GM10266 (cell line): ENCODE results near the gene CLEC4D.
A peak's percentile ranks its signal among the peaks of the same experiment; 100 is the strongest.
"Not testable (repeated sequence)": the region's sequence is repeated elsewhere in the genome, so short reads cannot be mapped to it uniquely, and the experiment has no call there.

ENCODE experiments used
- DNase-seq: peaks from one replicate; pipeline ENCODE4 v3.0.0; 2012; ENCODE audit errors: extremely low spot score
- TF ChIP-seq, protein P1 (sequence below): IDR thresholded peaks from 2 replicates; pipeline ENCODE4 v1.5.1; 2012; ENCODE audit warnings: mild to moderate bottlenecking, low read depth; ENCODE audit not compliant: control insufficient read depth, insufficient read depth; ENCODE audit errors: missing control alignments

Gene CLEC4D

GRCh38 chr12:8491646-8492530 lies 21.4 kb upstream of the CLEC4D start:
- no peak for DNase-seq
- TF ChIP-seq, protein P1, sequence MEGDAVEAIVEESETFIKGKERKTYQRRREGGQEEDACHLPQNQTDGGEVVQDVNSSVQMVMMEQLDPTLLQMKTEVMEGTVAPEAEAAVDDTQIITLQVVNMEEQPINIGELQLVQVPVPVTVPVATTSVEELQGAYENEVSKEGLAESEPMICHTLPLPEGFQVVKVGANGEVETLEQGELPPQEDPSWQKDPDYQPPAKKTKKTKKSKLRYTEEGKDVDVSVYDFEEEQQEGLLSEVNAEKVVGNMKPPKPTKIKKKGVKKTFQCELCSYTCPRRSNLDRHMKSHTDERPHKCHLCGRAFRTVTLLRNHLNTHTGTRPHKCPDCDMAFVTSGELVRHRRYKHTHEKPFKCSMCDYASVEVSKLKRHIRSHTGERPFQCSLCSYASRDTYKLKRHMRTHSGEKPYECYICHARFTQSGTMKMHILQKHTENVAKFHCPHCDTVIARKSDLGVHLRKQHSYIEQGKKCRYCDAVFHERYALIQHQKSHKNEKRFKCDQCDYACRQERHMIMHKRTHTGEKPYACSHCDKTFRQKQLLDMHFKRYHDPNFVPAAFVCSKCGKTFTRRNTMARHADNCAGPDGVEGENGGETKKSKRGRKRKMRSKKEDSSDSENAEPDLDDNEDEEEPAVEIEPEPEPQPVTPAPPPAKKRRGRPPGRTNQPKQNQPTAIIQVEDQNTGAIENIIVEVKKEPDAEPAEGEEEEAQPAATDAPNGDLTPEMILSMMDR: no peak

DNA sequence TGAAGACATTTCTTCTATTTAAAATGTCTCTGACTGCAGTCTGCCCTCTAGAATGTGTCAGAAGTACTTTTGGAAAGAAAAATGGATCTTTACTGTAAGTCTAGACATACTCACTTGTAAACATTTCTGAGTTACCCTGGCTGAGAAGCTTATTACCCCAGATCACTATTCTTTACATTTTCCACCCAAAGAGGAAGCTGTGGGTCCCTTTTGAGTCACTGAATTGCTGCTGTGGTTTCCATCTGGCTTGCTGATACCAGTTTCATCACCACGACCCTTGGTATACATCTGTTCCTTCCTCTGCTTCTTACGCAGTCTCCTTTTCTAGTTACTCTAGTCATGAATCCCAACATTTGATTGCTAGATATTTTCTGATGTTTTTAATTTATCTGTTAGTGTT lies 20.2 kb upstream of the CLEC4D start:
- DNase-seq: peak; percentile 62

GRCh38 chr12:8495671-8496070 lies 17.6 kb upstream of the CLEC4D start:
- not testable (repeated sequence) for DNase-seq

More for the DNA sequence above, 20.2 kb upstream of the CLEC4D start:
- TF ChIP-seq, protein P1: no peak

DNA sequence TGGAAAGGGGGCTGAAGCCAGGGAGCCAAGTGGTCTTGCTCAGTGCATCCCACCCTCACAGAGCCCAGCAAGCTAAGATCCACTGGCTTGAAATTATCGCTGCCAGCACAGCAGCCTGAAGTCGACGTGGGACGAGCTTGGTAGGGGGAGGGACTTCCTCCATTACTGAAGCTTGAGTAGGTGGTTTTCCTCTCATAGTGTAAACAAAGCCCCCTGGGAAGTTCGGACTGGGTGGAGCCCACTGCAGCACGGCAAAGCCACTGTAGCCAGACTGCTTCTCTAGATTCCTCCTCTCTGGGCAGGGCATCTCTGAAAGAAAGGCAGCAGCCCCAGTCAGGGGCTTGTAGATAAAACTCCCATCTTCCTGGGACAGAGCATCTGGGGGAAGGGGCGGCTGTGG lies 17.2 kb upstream of the CLEC4D start:
- DNase-seq: not testable (repeated sequence)

- TF ChIP-seq, protein P1: peak; percentile 5
- DNase-seq: no peak
These were observed 13.7 kb upstream of the CLEC4D start for GRCh38 chr12:8499616-8500015.

DNA sequence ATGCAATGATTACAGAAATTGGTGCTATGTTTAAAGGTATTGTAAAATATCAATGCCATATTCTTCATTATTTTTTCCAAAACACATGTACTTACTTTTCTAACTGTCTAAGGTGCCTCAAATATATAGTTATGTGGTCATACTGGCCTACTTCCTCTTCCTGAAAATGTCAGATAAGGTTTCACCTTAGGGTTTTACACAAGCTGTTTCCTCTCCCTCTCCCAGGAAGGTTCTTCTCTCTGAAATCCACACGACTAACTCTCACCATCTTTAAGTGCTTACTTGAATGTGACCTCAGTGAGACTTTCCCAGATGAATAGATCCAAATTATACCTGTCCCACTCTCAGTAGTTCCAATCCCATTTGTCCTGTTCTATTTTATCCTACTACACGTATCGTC lies 11.6 kb upstream of the CLEC4D start:
- no peak for DNase-seq

GRCh38 chr12:8504351-8504750 lies 9.0 kb upstream of the CLEC4D start:
- no peak for DNase-seq
- TF ChIP-seq, protein P1: no peak

More for the DNA sequence above, 11.6 kb upstream of the CLEC4D start:
- TF ChIP-seq, protein P1: no peak

GRCh38 chr12:8507596-8507995 lies 5.7 kb upstream of the CLEC4D start:
- no peak for DNase-seq
- TF ChIP-seq, protein P1: no peak
